Fibroblast of skin of right biceps (primary cell): Measurements from ENCODE around the gene PDIA6.

Source experiments
- DNase-seq: peaks from one replicate; pipeline ENCODE4 v3.0.0-alpha.2; 2013

PDIA6 gene, protein sequence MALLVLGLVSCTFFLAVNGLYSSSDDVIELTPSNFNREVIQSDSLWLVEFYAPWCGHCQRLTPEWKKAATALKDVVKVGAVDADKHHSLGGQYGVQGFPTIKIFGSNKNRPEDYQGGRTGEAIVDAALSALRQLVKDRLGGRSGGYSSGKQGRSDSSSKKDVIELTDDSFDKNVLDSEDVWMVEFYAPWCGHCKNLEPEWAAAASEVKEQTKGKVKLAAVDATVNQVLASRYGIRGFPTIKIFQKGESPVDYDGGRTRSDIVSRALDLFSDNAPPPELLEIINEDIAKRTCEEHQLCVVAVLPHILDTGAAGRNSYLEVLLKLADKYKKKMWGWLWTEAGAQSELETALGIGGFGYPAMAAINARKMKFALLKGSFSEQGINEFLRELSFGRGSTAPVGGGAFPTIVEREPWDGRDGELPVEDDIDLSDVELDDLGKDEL

DNA sequence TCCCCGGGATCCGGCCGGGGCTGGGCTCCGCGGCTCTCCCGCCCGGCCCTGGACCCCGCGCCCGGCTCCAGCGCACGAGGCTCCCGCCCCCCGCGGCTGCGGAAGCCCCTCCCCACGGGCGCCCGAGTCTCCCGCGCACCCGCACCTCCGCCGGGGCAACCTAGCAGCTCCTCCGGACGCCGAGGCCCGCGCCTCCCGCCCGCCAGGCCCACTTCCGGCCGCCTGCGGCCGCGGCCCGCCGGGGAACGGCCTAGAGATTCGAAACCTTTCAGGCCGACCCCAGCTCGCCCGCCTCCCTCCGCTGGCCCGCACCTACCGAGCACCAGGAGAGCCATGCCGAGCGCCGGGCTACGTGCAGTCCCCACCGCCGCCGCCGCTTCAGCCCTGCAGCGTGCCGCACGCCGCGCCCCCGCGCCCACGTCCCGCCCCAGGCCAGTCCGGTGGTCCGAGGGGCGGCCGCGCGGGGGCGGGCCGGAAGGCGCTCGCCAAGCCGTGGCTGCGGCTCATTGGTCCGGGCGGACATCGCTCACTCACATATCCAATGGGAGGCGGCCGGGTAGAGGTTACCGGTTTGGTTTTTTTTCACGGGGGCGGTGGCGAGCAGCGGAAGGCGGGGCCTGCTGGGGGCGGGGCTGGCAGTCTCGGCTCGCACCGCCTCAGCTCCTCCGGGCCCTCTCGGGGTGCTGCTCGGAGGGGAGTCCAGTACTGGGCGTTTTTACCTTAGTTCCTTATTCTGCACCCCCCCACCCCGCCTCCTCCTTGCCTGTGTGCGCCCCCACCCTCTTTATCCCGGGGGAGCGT lies at the start of gene PDIA6:
PDIA6 (minus strand) TSS at position 424 of the 801 bp plus-strand sequence; CDS start at position 335, 89 bp downstream.
- peak; percentile 97 for DNase-seq

DNA sequence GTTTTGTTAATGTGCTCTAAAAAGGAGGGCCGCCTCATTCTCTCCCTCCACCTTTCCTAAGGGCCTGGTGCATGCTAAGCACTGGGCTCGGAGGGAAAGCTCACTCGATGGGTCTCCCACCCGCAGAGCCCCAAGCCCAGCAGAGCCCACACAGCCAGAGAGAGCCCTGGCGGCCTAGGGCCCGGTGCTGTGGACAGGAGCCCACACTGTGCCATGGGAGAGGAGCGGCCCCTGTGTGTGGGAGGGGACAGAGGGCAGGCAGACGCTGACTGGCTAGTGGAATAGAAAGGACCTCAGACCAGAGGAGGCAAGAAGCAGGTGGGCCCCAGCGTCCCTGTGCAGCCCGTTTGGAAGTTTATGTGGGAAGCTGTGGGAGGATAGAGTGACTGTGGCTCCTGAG lies 49.7 kb upstream of the PDIA6 start:
- no peak for DNase-seq

DNA sequence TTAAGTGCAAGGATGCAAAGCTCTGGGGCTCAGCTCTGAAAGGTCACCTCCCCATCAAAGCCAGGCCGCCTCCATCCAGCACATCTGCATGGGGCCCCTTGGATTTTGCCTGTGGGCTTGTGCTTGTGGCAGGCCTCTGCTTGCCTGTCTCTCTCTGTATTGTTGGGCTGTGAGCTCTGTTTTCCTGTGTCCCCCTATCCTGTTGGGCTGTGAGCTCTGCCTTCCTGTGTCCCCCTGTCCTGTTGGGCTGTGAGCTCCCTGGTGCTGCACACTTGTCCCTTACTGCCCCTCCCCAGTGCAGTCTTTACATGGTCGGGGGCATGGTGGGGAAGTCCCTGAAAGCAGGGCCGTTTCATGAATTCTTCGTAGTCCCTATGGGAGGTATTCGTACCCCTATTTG lies 49.2 kb upstream of the PDIA6 start:
- no peak for DNase-seq

DNA sequence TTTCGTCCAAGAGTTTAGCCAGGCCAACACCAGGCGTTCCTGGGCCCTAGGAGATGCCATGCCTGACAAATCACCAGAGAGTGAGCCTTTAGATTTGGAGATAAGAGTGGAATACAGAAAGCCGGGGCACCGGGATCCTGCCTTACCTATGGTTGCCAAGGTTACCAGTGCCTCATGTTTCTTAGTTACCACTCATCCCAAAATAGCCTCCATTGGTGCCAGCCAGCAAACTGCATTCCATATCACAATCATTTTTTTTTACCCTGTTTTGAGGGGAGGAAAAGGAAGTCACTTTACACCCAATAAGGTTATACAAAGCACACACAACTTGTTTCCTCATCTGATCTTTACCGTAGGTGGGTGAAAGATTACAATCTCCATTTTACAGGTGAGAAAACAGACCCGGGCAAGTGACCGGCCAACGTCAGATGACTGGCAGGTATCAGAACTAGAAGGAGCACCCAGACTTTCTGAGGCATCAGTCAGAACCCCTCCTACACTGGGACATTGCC lies 48.3 kb upstream of the PDIA6 start:
- no peak for DNase-seq

DNA sequence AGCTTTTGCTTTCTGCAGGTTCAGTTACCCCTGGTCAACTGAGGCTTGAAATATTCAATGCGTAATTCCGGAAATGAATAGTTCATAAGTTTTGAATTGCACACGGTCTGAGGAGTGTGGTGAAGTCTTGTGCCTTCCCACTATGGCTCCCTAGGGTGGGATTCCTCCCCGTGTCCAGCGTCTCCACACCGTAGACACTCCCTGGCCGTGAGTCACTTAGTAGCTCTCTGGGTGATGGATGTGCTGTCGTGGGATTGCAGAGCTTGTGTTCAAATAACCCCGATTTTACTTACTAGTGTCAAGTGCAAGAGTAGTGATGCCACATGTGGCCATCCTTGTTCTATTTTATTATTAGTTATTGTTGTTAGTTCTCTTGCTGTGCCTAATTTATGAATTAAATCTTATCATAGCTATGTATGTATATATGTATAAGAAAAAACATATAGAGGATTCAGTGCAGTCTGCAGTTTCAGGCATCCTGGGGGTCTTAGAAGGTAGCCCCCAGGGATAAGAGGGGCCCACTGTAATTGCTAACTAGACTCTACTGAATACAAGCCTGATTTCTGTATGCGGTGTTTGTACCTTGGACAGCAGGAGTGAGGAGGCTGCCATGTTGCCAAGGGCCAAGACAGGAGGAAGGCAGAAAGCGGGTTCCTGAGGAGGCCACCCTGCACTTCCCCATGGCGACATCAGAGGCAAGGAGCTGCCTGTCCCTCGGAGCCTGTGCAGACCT lies 47.7 kb upstream of the PDIA6 start:
- no peak for DNase-seq

DNA sequence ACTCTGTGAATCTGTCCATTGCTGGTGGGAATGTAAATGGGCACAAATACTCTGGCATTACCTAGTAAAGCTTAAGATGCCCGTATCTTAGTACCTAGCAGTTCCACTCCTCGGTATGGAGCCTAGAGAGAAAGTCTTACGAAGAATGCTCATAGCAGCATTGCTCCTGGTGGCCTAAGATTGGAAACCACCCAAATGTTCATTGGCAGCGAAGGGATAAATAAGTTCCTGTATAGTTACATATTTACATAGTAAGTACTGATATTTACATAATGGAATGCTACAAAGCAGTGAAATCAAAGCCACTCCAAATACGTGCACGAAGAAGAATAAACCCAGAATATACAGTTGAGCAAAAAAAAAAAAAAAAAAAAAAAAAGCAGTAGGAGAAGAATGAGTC lies 46.7 kb upstream of the PDIA6 start:
- DNase-seq: no peak

DNA sequence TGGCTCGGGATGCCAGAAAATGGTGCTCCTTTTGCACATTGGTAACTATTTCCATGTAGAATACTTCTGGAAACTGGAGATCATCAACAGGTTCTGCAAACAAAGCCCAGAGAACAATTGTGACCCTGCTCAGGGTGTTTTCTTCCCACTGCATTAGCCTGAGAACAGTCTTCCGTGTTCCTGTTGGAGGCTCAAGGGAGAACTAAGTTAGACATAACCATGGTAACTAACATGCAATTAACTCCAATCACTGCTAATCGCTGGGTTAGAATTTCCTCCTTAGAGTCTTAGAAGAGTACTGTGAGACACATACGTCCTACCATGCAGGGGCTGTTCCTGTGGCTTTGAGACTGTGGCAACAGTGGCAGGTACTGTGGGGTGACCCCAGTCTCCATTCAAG lies 36.0 kb upstream of the PDIA6 start:
- DNase-seq: no peak

DNA sequence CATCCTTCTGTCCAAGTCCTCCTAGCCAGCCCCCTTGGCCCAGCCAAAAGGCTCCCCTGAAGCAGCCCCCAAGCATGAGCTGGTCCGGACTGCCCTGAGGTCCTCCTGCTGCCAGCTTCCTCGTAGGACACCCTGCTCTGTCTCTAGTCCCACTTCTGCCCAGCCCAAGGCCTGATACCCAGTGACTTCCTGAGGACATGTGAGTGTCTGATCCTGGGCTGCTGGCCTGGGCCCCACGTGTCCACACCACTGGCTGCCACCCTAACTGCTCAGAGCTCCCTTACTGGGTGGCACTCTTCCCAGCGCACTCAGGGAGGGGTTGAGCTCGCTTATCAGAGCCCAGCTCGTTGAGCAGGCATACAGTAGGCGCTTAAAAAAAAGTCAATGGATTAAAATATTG lies 34.4 kb upstream of the PDIA6 start:
- no peak for DNase-seq

DNA sequence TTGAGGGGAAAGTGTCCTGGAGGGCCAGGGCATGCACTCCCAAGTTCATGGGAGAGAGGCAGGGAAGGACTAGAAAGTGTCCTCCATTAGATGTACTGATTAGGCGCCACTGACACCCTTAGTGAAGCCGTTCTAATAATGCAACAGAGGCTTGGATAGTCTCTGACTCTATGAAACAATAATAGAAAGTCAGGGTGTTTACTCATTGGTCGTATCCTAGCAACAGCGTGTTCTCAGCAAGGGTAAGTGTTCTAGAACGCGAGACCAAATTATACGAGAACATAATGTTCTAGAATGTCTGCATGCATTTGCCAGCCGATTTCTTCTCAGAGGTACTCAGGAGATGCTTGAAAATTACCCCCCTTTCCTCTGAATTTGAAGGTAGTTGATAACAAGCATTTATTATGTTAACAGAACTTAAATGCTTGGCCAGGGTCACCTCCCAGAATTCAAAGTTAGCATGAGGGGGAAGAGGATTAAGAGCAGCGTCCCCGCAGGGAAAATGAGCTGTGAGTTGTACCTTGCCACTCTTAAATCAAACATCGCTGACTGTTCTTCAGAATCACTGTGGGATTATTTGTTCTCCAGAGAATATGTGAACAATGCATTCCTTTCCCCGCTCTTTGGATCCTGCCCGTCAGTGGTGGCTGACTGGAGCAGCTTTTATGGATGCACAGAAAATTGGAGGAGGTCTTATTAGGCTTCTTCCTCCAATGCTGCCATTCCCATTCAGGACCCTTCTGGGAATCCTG lies 33.7 kb upstream of the PDIA6 start:
- DNase-seq: no peak

DNA sequence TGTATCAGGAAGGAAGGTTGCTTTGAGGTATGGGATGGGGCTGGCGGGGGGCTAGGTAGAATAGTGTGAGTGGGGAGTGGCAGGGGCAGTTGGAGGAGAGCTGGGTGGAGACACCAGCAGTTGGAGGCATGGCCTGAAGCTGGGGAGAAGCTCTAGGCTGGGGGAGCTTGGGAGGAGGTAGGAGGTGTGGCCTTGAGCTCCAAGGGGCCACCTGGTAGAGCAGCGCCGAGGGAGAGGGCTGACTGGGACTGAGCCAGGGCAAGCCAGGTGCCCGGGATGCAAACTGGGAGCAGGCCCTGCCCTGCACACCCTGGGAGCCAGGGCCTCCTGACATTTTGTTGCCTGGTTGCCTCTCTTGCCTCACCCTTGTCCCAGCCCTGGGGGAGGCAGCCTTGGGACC lies 33.1 kb upstream of the PDIA6 start:
- no peak for DNase-seq

DNA sequence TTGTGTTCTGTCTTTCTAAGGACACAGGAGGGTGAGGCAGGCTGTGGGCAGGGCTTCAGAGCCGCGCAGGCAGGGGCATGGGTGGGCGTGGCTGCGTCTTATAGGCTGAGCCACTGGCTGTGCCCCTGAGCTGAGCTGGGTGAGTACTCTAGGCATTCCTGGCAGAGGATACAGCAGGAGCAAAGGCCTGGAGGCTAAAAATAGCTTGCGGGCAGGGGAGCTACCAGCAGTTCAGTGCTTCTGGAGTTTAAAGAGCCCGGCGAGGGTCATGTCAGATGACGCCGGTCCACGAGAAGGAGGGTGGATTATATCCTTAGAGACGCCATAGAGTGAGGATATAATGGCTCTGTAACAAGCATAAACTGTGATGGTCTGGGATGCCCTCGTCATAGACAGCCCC lies 31.5 kb upstream of the PDIA6 start:
- peak; percentile 28 for DNase-seq

DNA sequence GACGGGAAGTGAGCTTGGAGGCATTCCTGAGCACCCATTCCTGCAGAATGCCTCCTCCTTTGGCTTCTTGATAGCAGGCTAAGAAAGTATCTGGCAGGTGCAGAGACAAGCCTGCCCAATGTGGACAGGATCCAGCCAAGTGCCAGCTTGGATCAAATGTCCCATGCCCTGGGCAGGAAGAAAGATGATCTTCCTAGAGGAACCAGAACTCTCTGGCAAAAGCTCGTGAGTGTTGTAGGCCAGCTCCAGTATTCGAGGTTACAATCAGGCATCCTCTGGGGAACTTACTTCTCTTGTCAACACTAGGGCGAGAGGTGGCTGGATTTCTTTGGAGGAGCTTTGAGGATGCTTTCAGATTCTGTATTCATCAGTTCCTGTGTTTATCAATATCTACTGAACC lies 29.9 kb upstream of the PDIA6 start:
- no peak for DNase-seq

DNA sequence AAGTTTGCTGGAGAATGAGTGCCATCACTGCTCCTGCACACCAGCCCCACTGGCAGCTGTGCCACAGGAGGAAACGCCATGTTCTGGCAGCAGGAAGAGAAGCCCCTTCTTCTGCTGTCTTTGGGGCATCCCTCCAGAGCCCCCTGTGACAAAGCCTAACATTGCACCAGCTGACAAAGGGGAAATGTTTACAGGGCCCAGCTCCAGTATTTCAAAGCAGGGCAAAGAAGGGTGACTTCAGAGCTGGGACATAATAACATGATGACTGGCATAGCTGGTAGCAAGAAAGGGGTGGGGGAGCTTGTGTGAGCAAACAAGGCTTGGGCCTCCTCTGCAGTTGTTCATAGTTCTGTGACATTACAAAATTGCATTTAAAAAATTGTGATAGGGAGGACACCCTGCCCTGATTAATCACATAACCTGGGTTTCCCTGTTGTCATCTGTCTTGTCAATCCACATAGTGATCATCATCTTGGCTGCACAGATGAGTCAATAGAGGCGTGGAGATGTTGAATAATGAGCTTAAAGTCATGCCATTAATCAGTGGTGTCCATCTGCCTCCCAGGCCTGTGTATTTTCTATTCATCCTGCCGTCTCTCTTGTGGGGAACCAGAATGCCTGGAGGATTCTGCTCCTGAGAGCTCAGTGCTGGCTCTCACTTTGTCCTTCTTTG lies 29.1 kb upstream of the PDIA6 start:
- DNase-seq: no peak

DNA sequence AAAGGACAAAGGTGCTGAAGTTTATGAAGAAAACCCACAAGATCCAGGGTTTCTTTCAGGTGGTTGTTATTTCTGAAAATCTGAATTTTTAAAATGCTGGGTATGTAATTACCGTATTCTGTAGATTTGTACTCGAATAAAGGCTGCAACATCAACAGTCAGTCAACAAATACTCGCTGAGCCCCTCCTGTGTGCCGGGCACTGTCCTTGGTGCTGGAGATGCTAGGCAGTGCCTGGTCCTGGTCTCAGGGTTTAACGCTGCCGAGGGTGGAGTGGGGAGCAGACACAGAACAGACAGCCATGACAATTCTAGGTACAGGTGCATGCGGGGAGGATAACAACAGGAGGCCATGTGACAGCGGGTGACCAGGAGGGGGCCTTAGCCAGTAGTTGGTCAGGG lies 27.2 kb upstream of the PDIA6 start:
- peak; percentile 26 for DNase-seq

DNA sequence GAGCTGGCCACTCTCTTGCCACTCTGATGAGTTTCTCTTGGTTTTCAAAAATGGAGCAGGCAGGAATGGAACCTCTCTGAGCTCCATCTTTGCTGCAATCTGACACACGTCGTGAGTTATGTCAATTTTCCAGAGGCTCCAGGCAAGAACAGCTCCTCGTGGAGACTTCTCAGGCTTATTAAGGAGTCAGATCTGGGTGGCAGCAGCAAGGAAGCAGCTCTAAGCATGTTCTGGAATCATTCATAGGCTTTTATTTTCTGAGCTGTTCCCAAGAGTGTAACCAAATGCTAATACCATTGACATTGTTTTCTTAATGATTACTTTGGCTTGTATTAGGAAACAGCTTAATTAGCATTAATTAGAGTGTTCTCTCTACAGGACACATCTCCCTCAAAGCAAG lies 26.1 kb upstream of the PDIA6 start:
- no peak for DNase-seq

DNA sequence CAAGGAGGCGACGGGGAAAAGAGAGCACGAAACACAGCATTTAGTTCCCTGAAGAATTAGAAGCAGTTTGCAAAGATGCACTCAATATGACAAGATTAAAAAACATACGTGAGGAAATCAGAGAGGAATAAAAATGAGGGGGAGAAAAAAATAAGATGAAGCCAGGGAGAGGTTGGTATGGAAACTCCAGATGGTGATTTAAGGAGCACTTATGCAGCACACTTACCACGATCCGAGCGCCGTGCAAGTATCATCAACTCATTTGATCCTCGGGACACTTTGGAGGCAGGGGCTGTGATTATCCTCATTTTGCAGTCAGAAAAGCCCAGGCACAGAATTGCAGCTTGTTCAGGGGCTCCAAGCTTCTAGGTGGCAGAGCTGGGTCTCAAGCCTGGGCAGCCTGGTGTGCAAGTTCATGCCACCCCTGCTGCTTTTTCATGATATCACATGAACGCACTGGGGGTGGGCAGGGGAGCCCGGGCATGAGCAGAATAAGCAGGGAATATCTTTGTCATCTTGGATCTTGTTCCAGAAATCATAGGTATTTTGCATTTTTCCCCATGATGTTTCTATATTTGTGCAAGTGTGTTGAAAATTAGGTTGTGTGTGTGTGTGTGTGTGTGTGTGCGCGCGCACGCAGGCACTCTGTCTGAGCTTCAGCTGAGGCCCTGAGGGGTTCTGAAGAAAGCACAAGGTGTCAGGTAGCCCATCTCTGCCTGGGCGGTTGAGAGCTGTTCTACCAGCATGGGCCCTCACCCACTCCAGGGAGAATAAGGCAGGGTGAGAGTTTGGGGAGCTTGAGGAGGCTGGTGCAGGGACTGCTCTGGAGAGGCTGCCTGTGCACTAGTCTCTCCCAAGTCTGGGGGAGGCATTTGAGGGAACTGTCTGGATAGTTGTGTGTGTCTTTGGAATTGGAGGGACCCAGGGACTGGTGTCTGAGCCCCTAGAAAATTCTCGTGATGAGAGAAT lies 25.0 kb upstream of the PDIA6 start:
- no peak for DNase-seq

DNA sequence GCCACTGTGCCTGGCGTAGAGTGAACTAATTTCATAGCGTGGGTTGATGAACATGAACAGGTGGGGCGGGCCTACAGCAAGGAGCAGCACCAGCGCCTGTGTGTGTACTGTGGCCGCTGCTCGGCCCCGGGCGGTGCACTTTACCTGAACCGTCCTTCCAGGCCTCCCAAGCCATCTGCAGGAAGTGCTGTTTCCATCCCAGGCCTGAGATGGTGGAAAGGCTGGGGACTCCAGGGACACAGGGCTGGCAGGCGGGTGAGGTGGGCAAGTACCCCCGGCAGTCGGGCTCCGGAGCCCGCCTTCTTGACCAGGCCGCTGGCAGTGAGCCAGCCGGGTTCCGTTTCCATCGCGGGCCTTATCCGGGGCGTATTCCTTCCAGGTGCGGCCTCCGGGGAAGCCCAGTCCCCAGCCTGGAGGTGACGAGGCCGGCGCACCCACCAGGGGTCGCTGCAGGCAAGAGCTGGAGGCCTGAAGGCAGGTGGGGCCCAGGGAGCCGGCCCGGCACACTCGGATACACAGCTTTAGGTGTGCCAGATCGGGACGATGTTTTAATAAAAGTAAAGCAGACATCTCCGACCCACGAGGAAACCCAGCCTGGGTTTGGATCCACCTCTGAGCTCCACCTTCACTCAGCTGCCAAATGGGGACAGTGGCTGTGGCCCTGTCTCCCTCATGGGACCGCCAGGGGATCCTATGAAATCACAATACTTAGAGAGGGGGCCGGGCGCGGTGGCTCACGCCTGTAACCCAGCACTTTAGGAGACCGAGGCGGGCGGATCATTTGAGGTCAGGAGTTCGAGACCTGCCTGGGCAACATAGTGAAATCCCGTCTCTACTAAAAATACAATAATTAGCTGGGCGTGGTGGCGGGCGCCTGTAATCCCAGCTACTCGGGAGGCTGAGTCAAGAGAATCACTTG lies 22.7 kb upstream of the PDIA6 start:
- peak; percentile 34 for DNase-seq

DNA sequence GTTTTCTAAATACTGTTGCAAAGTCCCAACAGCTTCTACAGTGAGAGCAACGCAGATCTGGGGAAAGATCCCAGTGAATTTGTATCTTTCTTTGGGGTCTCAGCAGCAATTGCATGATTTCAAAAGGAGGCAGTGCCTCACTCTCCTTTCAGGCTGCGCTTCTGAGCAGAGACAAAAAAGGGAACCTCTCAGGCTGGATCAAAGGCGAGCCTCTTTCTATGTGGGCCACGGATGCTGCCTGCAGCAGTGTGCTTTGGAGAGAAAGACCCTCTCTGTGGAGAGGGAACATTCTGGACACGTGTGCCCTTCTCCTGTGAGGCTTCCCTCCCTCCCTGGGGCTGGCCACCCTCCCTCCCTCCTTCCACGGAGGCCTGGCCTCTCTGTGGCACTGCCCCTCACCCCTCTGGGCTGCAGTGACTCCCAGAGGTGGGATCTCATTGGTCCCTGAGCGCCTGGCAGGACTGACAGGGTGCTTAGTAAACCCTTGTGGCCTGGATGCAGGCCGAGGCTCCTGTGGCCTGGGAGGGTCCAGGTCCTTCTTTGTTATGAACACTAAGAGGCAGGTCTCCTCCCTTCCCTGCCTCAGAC lies 21.6 kb upstream of the PDIA6 start:
- no peak for DNase-seq

DNA sequence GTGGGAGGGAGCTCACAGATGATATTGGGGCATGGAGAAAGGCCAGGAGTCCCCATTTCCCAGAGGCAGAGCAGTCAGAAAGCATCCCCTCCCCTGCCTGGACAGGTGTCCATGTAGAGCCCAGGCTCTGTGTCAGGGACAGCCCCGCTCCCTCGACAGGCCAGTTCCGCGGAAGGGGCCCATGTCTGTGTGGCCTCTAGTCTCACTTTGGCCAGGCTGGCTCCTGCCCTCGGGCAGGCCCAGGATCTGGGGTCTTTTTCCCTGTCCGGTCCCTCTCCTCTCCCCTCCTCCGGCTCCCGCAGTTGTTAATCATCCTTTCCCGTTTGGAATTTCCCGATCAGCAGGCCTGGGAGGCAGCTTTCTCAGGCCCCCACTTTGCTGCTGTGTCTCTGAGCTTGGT lies 20.4 kb upstream of the PDIA6 start:
- DNase-seq: no peak
